ENCODE data around the gene MICU2.

- no peak for TF ChIP-seq CTCF (IDR thresholded peaks at IDR 0.05)
- no peak for TF ChIP-seq POLR2A (IDR thresholded peaks at IDR 0.05)
These were observed 62.0 kb downstream of the MICU2 start for GRCh38 chr13:21541980-21542379.
